ENCODE results near the gene G6PC3.

GRCh38 chr17:44066204-44066930 lies 4.2 kb upstream of the G6PC3 start, which contains the start of gene LSM12:
- TF ChIP-seq CTCF (IDR thresholded peaks at IDR 0.05; ENCODE audit: low read length) (no peak), EZH2 (optimal IDR thresholded peaks at IDR 0.05; ENCODE audit: low read depth, low read length) (no peak), EZH2phosphoT487 (IDR thresholded peaks at IDR 0.05; ENCODE audit: low read length) (no peak)

All from MM.1S (cell line).